HepG2 (cell line): ENCODE results near the gene MADD.

ENCODE experiments used
- CTCF ChIP-seq: sonication (generic); formaldehyde crosslinking; IDR thresholded peaks from 2 replicates; pipeline ENCODE4 v1.5.0; 2020; ENCODE audit warnings: mild to moderate bottlenecking, missing genetic modification reagents, moderate library complexity
- EHMT2 ChIP-seq: fragments of 200-600 bp; sonication (generic); IDR thresholded peaks from 2 replicates; pipeline ENCODE4 v1.7.0; 2017; ENCODE audit warnings: antibody characterized with exemption, low read depth, low read length, borderline replicate concordance
- ELF1 ChIP-seq: sonication (generic); formaldehyde crosslinking; IDR thresholded peaks from 2 replicates; pipeline ENCODE4 v1.4.0; 2020; ENCODE audit warnings: missing genetic modification reagents
- EZH2 ChIP-seq: conservative IDR thresholded peaks from 2 replicates; pipeline ENCODE4 v1.6.1; 2012; ENCODE audit warnings: mild to moderate bottlenecking, low read depth, low read length, moderate library complexity
- FOXP4 ChIP-seq: sonication (generic); formaldehyde crosslinking; IDR thresholded peaks from 2 replicates; pipeline ENCODE4 v1.4.0; 2020; ENCODE audit warnings: missing genetic modification reagents
- JUNB ChIP-seq: sonication (generic); formaldehyde crosslinking; IDR thresholded peaks from 2 replicates; pipeline ENCODE4 v1.8.0; 2022; ENCODE audit warnings: missing genetic modification reagents, mild to moderate bottlenecking, borderline replicate concordance
- POLR2A ChIP-seq, 2 experiments: IDR thresholded peaks; 2 replicates each; pipeline ENCODE4 v1.6.1; 2011; ENCODE audit warnings: low read depth in 2 of 2, low read length in 2 of 2, mild to moderate bottlenecking in 1 of 2, moderate library complexity in 1 of 2; ENCODE audit not compliant: insufficient read depth in 1 of 2
- SIN3A ChIP-seq: IDR thresholded peaks from 2 replicates; pipeline ENCODE4 v1.6.1; 2011; ENCODE audit warnings: low read depth, mild to moderate bottlenecking, control low read depth, low read length, borderline replicate concordance
- SMARCC2 ChIP-seq: fragments of 450-650 bp; IDR thresholded peaks from 2 replicates; pipeline ENCODE4 v1.6.1; 2017; ENCODE audit warnings: antibody characterized with exemption, mild to moderate bottlenecking
- SOX5 ChIP-seq: IDR thresholded peaks from 2 replicates; pipeline ENCODE4 v1.6.1; 2016; ENCODE audit warnings: borderline replicate concordance
- SP1 ChIP-seq, 2 experiments: fragments of 450-650 bp in 1 of 2; sonication (generic) in 1 of 2; formaldehyde crosslinking in 1 of 2; IDR thresholded peaks; 2 replicates each; pipeline versions ENCODE4 v1.4.0 to v1.6.1; 2016 to 2020; ENCODE audit warnings: missing genetic modification reagents in 1 of 2
- YY1 ChIP-seq: IDR thresholded peaks from 2 replicates; pipeline ENCODE4 v1.6.1; 2011; ENCODE audit warnings: low read length, low read depth, moderate library complexity, mild to moderate bottlenecking; ENCODE audit not compliant: insufficient read depth, insufficient replicate concordance
- TF ChIP-seq, protein P1 (sequence below): sonication (generic); formaldehyde crosslinking; IDR thresholded peaks from 2 replicates; pipeline ENCODE4 v1.5.0; 2020; ENCODE audit warnings: mild to moderate bottlenecking, missing genetic modification reagents, borderline replicate concordance
- TF ChIP-seq, protein P2 (sequence below): sonication (generic); formaldehyde crosslinking; IDR thresholded peaks from 2 replicates; pipeline ENCODE4 v1.4.0; 2020; ENCODE audit warnings: missing genetic modification reagents, borderline replicate concordance

DNA sequence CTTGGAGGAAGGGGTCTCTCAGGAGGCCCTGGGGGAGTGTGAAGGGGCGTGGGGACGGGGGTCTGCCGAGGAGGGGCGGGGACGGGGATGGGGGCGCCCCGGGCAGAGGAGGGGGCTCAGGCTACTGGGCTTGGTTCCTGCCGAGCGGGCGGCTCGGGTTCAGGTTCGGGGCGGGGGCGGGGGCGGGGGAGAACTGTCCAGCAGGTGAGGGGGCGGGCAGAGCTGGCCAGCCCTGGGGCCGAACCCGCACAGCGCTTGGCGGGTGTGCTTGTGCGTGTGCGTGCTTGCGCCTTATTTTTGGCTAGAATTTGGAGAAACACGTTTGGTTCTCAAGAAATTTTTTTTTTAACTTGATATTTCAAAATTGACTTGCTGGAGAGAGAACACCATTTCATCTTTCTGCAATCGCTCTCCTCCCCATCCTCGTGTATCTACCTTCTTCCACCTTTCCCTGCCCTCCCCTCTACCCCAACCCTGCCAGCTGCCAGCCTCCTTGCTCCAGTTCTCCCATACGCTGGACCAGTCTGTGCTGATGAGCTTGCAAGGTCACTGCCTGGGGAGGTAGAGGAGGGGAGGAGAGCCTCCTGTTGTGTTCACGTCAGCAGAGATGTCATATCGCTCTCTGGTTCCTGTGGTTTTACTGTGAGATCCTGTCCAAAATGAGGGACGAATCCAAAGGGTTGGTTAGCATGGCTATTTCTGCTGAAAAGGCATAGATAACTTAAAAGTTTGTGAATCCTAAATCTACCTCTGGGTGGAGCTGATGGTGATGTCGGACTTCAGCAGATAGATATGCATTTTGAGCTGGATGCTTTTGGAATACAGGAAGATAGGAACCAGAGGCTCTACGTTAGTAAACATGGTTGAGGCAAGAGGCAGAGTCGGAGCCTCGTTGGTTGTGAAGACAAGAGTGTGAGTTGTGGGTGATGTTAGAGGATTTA lies 668 bp downstream of the MADD start:
- TF ChIP-seq, protein P1, sequence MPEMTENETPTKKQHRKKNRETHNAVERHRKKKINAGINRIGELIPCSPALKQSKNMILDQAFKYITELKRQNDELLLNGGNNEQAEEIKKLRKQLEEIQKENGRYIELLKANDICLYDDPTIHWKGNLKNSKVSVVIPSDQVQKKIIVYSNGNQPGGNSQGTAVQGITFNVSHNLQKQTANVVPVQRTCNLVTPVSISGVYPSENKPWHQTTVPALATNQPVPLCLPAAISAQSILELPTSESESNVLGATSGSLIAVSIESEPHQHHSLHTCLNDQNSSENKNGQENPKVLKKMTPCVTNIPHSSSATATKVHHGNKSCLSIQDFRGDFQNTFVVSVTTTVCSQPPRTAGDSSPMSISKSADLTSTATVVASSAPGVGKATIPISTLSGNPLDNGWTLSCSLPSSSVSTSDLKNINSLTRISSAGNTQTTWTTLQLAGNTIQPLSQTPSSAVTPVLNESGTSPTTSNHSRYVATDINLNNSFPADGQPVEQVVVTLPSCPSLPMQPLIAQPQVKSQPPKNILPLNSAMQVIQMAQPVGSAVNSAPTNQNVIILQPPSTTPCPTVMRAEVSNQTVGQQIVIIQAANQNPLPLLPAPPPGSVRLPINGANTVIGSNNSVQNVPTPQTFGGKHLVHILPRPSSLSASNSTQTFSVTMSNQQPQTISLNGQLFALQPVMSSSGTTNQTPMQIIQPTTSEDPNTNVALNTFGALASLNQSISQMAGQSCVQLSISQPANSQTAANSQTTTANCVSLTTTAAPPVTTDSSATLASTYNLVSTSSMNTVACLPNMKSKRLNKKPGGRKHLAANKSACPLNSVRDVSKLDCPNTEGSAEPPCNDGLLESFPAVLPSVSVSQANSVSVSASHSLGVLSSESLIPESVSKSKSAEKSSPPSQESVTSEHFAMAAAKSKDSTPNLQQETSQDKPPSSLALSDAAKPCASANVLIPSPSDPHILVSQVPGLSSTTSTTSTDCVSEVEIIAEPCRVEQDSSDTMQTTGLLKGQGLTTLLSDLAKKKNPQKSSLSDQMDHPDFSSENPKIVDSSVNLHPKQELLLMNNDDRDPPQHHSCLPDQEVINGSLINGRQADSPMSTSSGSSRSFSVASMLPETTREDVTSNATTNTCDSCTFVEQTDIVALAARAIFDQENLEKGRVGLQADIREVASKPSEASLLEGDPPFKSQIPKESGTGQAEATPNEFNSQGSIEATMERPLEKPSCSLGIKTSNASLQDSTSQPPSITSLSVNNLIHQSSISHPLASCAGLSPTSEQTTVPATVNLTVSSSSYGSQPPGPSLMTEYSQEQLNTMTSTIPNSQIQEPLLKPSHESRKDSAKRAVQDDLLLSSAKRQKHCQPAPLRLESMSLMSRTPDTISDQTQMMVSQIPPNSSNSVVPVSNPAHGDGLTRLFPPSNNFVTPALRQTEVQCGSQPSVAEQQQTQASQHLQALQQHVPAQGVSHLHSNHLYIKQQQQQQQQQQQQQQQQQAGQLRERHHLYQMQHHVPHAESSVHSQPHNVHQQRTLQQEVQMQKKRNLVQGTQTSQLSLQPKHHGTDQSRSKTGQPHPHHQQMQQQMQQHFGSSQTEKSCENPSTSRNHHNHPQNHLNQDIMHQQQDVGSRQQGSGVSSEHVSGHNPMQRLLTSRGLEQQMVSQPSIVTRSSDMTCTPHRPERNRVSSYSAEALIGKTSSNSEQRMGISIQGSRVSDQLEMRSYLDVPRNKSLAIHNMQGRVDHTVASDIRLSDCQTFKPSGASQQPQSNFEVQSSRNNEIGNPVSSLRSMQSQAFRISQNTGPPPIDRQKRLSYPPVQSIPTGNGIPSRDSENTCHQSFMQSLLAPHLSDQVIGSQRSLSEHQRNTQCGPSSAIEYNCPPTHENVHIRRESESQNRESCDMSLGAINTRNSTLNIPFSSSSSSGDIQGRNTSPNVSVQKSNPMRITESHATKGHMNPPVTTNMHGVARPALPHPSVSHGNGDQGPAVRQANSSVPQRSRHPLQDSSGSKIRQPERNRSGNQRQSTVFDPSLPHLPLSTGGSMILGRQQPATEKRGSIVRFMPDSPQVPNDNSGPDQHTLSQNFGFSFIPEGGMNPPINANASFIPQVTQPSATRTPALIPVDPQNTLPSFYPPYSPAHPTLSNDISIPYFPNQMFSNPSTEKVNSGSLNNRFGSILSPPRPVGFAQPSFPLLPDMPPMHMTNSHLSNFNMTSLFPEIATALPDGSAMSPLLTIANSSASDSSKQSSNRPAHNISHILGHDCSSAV (CRISPR knock-in tag): no peak
- TF ChIP-seq SP1 (IDR thresholded peaks at IDR 0.05): no peak
- no peak for TF ChIP-seq SP1 (CRISPR knock-in tag; IDR thresholded peaks at IDR 0.05)
- no peak for TF ChIP-seq YY1
- no peak for TF ChIP-seq EHMT2
- TF ChIP-seq POLR2A (IDR thresholded peaks at IDR 0.05; ENCODE audit: insufficient read depth in 1 of 2, low read depth in 2 of 2, low read length in 2 of 2): no peak
- TF ChIP-seq JUNB (CRISPR knock-in tag): no peak
- TF ChIP-seq SMARCC2: no peak
- TF ChIP-seq, protein P2, sequence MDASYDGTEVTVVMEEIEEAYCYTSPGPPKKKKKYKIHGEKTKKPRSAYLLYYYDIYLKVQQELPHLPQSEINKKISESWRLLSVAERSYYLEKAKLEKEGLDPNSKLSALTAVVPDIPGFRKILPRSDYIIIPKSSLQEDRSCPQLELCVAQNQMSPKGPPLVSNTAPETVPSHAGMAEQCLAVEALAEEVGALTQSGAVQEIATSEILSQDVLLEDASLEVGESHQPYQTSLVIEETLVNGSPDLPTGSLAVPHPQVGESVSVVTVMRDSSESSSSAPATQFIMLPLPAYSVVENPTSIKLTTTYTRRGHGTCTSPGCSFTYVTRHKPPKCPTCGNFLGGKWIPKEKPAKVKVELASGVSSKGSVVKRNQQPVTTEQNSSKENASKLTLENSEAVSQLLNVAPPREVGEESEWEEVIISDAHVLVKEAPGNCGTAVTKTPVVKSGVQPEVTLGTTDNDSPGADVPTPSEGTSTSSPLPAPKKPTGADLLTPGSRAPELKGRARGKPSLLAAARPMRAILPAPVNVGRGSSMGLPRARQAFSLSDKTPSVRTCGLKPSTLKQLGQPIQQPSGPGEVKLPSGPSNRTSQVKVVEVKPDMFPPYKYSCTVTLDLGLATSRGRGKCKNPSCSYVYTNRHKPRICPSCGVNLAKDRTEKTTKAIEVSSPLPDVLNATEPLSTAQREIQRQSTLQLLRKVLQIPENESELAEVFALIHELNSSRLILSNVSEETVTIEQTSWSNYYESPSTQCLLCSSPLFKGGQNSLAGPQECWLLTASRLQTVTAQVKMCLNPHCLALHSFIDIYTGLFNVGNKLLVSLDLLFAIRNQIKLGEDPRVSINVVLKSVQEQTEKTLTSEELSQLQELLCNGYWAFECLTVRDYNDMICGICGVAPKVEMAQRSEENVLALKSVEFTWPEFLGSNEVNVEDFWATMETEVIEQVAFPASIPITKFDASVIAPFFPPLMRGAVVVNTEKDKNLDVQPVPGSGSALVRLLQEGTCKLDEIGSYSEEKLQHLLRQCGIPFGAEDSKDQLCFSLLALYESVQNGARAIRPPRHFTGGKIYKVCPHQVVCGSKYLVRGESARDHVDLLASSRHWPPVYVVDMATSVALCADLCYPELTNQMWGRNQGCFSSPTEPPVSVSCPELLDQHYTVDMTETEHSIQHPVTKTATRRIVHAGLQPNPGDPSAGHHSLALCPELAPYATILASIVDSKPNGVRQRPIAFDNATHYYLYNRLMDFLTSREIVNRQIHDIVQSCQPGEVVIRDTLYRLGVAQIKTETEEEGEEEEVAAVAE: no peak
- TF ChIP-seq SOX5: no peak
- TF ChIP-seq FOXP4: no peak
- no peak for TF ChIP-seq CTCF (CRISPR knock-in tag)
- no peak for TF ChIP-seq SIN3A
- 0 out of 2 replicates have a peak, but pooled peaks have one; percentile 13 for TF ChIP-seq ELF1 (CRISPR knock-in tag)
- TF ChIP-seq EZH2: no peak
